Stimulated activated CD4-positive, alpha-beta T cell treated with anti-CD3 and anti-CD28 coated beads, Interleukin-4, amount 100 ng/mL, for 1 hour (primary cell): ENCODE data around the gene TMC2.

ENCODE experiments used
- DNase-seq: peaks from one replicate; pipeline ENCODE4 v3.0.0-alpha.2; 2020

Gene TMC2

DNA sequence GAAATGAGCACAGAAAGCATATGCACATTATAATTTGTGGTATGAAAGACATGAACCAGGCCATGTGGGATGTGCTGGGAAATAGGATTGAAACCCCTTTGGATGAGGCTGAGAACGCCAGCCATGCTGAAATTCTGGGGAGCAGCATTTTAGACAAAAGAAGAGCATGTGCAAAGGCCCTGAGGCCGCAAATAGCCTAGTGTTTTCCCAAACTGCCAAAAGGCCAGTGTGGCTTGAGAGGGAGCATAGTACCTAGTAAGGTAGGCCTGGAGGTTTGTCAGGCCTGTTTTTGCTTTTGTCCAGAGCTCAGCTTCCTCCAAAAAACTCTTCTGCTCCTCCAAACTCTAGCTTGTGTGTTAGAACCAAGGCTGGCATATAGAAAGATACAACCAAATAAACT is 58.7 kb downstream of the TMC2 start:
- no peak for DNase-seq

DNA sequence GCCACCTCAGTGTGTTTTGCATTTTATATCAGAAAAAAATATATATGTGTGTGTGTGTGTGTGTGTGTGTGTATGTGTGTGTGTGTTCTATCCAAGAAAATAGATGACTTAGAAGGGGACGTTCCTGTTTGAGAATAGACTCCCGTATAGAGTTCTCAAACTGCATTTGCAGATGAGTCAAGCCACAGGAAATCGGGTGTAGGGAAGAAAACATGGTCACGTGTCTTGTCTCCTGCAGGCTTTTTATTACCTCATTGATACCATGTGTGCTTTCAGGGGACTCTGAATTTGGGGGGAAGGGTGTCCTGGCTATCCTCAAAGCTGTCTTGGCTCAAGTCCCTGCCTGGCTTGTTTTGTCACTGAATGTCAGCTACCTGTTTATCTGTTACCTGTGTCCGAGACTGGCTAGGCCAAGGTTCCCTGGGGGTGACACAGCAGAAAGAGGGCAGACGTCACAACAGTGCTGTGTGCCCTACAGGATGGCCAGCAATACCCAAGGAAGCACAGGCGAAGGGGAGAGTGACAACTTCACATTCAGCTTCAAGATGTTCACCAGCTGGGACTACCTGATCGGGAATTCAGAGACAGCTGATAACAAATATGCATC is 60.4 kb downstream of the TMC2 start:
- no peak for DNase-seq

DNA sequence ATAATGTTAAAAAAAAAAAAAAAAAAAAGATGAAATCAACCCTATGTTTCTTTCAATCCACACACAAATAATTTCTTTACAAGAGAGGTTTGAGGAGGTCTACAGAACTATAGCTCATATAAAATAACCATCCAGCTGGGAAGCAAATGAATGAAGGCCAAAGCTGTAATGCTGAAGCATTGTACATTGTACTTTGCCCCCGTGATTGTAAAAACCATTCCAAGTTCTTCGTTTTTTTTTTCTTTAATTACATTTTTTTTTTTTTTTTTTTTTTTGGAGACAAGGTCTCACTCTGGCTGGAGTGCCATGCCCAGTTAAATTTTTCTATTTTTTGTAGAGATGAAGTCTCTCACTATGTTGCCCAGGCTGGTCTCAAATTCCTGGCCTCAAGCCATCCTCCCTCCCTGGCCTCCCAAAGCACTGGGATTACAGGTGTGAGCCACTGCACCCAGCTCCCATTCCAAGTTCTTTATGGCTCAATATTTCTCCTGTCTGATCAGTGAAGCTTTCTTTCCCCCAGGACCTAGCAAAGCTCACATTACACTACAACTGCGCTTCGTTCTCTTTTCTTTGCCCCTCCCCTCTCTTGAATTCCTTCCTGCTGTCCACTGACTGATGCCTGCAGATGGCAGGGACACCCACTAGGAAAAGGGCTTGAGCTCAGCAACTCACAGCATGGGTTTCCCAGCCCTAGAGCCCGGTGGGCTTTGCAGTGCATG is 63.1 kb downstream of the TMC2 start:
- DNase-seq, result no peak

DNA sequence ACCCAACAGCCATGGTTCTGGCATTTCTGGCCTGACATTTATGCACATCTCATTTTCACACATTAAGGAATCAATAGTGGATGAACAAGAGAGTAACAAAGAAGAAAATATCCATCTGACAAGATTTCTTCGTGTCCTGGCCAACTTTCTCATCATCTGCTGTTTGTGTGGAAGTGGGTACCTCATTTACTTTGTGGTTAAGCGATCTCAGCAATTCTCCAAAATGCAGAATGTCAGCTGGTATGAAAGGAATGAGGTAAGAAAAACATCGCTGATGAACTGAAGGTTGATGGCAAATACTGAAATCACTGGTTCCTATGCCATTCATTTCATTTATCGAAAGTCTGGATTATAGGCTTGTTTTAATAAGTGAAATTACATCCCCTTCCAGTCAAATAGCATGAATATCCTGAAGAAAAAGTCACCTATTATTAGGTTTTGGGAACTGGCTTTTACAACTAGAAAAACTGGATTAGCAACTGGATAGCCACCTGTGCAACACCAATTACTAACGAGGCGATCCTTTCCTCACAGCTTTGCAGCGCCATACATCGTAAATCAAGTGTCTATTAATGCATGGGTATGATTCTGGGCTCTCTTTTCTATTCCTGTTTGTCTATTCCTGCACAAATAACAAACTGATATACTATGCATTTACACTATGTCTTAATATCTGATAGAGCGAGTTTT is 65.8 kb downstream of the TMC2 start:
- DNase-seq, result no peak

DNA sequence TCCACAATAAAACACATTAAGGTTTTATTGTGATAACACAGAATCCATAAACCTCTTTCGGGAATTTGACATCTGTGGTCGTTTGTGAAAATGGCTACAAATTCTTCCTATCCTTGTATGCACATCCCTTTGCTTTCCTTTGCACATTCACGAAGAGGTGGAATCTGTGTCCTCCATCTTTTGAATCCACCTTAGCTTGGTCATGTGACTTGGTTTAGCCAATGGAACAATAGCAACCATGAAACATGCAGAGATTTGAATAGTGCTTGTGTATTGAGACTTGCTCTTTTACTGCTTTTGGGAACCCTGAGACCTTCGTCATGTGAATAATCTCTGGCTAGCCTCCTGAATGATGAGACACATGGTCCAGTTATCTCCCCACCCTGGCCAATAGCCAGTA is 66.4 kb downstream of the TMC2 start:
- no peak for DNase-seq

DNA sequence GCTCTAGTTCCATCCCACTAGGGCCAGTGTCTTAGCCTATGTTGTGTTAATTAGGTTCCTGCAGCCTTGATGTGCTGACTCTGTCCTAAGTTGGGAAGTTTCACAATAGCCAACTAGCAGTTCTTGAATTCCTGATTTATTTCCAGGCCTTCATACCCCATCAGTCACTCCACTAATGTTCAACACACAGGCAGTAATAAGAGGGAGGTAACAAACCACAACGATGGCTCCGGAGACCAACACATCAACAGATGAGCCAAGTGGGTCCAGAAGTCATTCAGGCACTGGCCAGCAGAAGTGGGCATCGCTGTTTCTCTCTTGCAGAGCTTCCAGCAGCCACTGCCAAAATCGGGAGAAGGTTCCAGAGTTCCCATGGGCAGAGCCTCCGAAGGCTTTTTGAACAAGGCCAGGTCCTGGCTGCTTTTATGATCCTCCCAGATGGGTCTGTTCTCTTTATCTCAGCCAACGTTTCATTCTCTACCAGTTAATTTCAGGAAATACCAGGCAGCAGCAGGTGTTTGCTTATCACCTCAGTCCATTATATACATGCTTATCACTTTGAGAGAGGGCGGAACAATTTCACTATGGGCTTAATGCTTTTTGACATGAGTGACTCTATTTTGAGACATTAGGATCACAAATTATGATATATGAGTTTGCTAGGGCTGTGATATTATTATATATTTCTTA is 67.6 kb downstream of the TMC2 start:
- DNase-seq, result no peak

DNA sequence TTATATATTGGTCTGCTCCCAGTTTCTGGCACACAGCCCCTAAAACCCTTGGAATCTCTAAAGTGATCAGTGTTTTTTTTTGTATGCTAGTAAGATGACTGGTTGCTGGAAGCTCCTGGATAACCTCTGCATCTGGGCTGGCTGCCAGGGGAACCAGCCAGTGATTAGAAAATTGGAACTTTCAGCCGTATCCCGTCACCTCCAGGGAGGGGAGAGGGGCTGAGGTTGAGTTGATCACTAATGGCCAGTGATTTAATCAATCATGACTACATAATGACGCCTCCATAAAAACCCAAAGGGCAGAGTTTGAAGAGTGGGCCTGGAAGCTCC is 68.1 kb downstream of the TMC2 start:
- DNase-seq, result no peak

DNA sequence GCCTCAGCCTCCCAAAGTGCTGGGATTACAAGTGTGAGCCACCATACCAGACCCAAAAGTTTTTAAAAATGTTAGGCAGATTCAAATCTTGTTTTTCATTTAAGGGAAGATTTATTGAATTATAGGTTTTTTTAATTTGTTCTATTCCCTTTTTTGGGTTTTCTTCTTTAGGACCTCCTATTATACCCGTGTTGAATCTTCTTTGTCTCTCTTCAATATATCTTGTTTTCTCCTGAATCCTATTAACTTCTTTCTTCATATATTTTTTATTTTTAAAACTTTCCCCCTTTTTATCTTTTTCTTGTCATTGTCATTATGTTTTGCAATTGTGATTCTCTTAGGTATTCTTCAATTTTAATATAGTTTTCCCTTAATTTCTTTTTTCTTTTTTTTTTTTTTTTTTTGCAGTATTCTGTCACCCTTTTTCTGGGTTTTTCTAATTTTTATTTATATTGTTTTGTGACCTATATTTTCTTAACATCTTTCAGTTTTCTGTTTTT is 70.2 kb downstream of the TMC2 start:
- DNase-seq, result no peak

DNA sequence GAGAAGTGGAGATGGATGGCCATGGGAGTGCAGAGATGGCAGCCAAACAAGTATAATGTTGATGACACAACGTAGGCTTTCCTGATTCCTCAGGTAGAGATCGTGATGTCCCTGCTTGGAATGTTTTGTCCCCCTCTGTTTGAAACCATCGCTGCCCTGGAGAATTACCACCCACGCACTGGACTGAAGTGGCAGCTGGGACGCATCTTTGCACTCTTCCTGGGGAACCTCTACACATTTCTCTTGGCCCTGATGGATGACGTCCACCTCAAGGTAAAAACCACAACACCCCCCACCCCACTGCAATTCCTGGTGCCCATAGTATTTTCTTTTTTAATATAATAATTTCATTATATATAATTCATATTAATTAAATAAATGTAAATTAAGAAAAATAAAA is 74.0 kb downstream of the TMC2 start:
- no peak for DNase-seq

- DNase-seq, result no peak
Observed at GRCh38 chr20:2610941-2611720, 74.8 kb downstream of the TMC2 start.

DNA sequence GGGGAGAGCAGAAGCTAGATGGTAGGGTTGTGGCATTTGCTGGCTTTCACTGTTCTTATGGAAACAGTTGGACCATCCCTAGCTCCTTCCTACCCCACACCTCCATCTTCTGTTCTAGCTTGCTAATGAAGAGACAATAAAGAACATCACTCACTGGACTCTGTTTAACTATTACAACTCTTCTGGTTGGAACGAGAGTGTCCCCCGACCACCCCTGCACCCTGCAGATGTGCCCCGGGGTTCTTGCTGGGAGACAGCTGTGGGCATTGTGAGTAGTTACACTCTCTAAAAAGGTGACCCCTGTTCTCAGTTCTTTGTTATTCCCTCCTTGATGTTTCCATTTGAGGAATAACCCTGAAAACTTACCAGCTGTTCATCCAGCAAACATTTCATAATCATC is 75.7 kb downstream of the TMC2 start:
- no peak for DNase-seq

DNA sequence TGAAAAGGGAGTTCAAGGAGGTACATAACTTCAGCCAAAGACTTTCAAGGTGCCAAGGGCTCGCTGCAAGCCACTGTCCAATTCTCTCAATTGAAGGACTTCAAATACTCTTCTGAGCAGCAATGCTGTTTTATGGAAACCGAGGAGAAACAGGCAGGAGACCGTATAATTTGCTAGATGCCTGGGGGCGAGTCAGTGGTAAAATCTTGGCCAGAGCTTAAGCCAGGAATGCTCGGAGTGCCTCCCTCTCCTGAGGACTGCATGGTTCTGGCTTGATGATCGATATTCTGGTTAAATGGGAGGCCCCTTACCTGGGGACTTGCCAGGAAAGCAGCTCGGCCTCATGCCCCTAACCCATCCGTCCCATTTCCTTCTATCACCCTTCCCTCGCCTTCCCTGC is 80.3 kb downstream of the TMC2 start:
- DNase-seq, result no peak

DNA sequence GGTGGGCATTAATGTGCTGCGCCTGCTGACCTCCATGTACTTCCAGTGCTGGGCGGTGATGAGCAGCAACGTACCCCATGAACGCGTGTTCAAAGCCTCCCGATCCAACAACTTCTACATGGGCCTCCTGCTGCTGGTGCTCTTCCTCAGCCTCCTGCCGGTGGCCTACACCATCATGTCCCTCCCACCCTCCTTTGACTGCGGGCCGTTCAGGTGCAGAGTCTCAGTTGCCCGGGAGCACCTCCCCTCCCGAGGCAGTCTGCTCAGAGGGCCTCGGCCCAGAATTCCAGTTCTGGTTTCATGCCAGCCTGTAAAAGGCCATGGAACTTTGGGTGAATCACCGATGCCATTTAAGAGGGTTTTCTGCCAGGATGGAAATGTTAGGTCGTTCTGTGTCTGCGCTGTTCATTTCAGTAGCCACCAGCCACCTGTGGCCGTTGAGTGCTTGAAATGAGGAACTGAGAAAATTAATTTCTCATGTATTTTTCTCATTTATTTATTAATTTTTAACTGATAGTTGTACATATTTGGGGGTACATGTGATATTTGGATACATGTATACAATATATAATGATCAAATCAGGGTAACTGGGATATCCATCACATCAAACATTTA is 80.8 kb downstream of the TMC2 start:
- DNase-seq, result no peak

DNA sequence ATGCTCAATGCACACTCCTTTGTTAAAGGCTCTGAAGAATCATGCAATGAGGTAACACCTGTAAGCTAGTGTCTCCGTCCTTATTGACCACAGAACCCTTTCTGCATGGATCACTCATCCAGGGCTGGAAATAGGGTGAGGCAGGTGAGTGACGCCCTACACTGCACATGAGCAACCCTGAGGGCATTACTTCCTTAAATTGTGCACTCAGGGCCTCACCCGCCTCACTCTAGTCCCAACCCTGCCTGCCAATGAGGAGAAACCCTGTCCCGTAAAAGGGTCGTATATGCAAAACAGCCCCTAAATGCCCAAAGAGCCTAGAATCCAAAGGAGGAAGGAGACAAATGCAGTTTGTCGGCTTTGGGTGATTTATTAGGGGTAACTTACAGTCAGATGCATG is 82.4 kb downstream of the TMC2 start:
- no peak for DNase-seq

- no peak for DNase-seq
Observed at GRCh38 chr20:2619337-2619736, 83.0 kb downstream of the TMC2 start.

GRCh38 chr20:2619961-2620595 is 83.7 kb downstream of the TMC2 start:
- no peak for DNase-seq

DNA sequence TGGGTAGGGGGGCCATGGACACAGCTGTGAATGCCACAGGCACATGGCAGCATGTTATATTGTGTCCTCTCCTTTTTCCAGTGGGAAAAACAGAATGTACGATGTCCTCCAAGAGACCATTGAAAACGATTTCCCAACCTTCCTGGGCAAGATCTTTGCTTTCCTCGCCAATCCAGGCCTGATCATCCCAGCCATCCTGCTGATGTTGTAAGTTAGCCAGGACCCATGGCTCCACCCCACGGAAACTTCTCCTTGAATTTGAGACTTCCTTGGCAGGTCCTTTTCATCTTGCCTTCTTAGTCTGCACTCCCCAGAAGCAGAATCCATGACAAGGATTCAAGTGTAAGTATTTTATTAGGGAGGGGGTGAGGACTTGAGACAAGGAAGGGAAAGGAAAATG is 87.8 kb downstream of the TMC2 start:
- DNase-seq, result no peak

DNA sequence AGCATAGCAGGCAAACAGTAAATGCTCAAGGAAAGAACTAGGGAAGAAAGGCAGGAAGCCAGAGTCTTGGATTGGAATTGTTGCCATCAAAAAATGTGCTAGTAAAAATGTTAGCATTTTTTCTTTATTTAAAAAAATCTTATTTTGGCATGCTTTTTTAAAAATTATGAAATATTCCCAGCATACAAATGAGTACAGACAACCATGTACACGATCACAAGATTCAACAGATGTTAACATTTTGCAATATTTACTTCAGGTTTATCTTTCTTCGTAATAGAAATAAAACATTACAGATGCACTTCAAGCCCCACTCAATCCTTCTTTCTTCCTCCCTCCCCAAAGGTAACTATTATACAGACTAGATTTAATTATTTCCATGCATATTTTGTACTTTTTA is 88.7 kb downstream of the TMC2 start:
- no peak for DNase-seq

DNA sequence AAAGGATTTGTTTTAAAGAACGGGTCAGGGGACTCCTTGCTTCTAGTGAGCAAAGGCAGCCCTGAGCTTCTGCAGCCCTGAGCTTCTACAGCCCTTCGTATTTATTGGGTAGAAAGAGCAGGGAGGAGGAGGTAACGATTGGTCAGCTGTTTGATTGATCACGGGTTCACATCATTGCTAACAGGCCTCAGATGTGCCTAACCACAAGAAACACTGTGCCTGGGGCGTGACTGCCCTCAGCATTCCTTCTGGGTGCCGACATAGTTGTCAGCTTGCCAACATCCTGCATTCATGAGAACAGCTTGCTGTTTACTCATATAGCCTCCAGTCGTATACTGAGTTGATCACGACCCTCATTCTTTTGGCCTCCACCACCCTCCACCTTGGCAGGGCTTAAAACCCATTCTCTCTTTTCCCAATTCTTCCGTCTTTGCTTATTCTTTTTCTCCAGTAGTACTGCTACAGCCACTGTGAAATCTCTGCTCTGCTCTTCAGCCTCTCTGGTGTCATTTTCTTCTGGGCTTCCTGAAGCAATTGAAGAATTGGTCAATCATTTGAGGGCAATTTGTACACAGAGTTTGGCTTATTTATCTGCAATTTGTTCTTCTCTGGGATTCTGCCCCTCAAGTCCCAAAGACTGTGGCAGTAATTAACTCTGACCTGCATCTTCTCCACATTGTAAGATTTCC is 90.6 kb downstream of the TMC2 start:
- no peak for DNase-seq

DNA sequence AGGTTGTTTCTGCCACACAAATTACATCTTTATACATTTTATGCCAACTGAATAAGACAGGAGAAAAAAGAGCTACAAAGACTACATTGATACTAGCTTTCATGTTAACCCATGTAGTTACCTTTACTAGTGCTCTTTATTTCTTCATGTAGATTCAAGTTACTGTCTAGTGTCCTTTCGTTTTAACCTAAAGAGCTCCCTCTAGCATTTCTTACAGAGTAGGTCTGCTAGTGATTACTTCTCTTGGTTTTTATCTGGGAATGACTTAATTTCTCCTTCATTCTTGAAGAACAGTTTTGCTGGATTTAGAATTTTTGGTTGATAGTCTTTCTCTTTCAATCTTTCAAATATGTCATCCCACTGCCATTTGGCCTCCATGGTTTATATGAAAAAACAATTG is 94.9 kb downstream of the TMC2 start:
- no peak for DNase-seq

DNA sequence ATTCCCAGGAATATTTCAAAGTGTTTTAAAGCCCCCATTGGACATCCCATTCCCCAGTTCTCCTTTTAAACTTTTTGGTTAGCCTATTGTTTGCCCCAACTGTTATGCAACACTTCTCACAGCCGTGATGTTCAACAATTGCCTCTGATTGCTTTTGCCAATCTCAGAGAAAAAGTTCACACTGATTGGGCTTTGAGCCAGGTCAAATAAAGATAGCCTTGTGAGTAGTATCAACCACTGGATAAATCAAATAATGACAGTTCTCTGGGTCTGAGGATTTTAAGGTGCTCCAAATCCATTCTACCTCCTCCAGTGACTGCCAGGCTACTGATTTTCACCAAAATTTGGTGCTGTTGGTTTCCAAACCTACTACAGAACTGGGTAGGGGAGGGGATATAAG is 97.0 kb downstream of the TMC2 start:
- no peak for DNase-seq
